Epithelial cell of prostate (primary cell): ENCODE measurements around the gene ZCCHC7.
"Not testable (repeated sequence)": the region's sequence is repeated elsewhere in the genome, so short reads cannot be mapped to it uniquely, and the experiment has no call there.

ENCODE experiments used
- DNase-seq: peaks from one replicate; pipeline ENCODE4 v3.0.0-alpha.2; 2011; ENCODE audit warnings: low read depth, low spot score
- H3K27ac ChIP-seq: fragments of 450-650 bp; 2 replicates; pipeline ENCODE4 v1.5.1; 2017; ENCODE audit warnings: mild to moderate bottlenecking

Gene ZCCHC7

DNA sequence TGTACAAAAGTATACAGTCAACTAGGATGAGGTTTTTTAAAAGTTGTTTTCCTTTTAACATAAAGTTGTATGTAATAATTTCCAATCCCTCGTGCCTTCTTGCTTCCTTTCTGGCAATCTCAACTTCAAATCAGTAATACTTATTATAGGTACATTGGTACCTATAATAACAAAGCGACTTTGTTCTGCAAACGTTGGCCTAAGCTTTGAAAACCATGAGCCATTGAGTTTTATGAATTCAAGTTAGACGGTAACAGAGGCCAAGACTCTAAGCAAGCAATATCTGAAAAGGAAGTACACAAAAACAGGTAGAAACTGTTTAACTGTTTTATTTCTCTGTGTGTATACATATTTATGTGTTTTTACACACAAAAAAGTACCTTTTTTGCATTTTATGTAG, 166.9 kb downstream of the ZCCHC7 start:
- DNase-seq = no peak
- no peak overlapping the region for H3K27ac ChIP-seq

DNA sequence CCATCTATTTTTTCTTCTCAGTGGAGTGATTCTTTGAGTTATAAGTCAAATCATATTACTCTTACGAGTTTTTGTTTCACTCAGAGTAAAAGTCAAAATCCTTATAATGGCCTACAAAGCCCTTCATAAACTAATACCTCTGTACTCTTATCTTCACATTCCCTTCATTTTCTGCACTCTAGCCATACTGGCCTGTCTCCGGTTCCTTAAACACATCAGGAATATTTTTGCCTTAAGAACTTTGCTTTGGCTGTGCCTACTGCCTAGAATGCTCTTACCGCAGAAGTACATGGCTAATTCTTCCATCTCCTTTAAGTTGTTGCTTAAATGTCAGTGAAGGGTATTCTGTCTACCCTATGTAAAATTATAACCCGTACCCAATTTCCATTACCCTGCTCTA, 169.3 kb downstream of the ZCCHC7 start:
- H3K27ac ChIP-seq = peak overlapping the region; percentile 86
- no peak for DNase-seq

- peak overlapping the region; percentile 86 for H3K27ac ChIP-seq
- DNase-seq = no peak
These were observed 170.1 kb downstream of the ZCCHC7 start for GRCh38 chr9:37290366-37290939.

GRCh38 chr9:37290940-37291485, 170.6 kb downstream of the ZCCHC7 start:
- no peak for DNase-seq
- peak overlapping the region; percentile 86 for H3K27ac ChIP-seq

DNA sequence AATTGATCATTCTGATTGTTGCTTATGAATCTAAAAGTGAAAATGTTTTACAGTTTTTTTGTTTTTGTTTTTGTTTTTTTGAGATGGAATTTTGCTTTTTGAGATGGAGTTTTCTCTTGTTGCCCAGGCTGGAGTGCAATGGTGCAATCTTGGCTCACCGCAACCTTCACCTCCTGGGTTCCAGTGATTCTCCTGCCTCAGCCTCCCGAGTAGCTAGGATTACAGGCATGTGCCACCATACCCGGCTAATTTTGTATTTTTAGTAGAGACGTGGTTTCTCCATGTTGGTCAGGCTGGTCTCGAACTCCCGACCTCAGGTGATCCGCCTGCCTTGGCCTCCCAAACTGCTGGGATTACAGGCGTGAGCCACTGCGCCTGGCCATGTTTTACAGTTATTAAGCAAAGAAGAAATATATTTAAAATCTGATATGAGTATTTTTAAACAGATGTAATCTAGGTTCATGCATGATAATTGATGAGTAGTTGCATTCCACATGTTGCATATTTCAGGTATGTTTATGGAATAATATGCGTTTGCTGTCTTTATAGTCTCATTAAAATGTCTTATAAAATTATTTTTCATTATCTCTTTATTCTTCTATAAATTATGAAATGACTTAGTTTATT, 171.4 kb downstream of the ZCCHC7 start:
- not testable (repeated sequence) for DNase-seq
- peak overlapping the region; percentile 86 for H3K27ac ChIP-seq

DNA sequence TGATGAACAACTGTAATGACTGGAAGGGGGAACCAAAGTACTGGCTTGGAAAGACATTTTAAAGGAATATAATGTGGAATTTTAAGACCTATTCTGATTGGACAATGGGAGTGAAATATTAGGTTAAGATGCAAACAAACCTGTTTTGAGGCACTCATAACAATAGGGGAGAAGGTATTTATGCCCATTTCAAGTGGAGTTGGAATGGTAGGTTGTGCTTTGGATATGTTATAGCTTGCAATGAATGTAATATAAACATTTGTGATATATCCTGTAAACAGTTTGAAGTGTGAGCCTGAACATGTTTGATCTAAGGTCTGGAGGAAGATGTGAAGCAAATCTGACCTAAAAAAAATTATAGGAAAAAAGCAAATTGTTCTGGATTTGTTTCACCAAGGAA, 172.5 kb downstream of the ZCCHC7 start:
- DNase-seq = no peak
- H3K27ac ChIP-seq = peak overlapping the region; percentile 41

GRCh38 chr9:37293664-37294524, 173.5 kb downstream of the ZCCHC7 start:
- peak overlapping the region; percentile 41 for H3K27ac ChIP-seq
- no peak for DNase-seq

- no peak for DNase-seq
- H3K27ac ChIP-seq = no peak overlapping the region
These were observed 174.8 kb downstream of the ZCCHC7 start for GRCh38 chr9:37295178-37295577.

DNA sequence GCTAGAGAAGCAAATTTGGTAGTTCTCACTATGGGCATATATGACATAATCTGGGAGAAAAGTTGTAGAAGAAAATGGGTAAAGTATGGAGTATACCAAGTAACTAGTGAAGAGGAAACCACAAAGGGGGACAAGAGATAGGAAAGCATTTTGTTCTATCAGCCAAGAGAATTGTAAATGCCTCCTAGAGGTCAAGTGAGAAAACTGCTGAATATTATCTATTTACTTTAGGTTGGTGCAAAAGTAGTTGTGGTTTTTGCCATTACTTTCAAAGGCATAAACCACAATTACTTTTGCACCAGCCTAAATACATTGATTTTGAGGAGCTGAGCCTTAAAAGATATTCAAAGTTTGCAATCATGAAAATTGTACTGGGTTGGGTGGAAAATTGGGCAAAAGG, 175.4 kb downstream of the ZCCHC7 start:
- no peak for DNase-seq
- H3K27ac ChIP-seq = no peak overlapping the region

DNA sequence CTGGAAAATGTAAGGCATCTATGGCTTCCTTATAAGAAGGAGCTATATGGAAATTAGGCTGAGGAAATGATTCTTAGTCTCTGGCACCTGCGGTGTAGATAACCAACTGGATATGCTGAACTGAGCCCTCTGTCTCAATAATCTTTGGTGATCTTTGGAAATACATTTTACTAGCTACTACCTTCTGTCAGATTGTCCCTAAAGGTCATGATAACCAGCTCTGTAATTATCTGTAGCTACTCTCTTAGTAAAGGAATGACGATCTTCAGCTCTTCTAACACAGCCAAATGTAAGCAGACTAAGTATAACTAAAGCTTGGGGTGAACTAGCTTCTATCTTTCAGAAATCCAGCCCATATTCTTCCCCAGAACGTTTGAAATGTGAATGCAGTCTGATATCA, 177.2 kb downstream of the ZCCHC7 start:
- H3K27ac ChIP-seq = no peak overlapping the region

GRCh38 chr9:37300620-37301019, 180.2 kb downstream of the ZCCHC7 start:
- no peak overlapping the region for H3K27ac ChIP-seq
- no peak for DNase-seq

More for the DNA sequence above, 177.2 kb downstream of the ZCCHC7 start:
- no peak for DNase-seq

DNA sequence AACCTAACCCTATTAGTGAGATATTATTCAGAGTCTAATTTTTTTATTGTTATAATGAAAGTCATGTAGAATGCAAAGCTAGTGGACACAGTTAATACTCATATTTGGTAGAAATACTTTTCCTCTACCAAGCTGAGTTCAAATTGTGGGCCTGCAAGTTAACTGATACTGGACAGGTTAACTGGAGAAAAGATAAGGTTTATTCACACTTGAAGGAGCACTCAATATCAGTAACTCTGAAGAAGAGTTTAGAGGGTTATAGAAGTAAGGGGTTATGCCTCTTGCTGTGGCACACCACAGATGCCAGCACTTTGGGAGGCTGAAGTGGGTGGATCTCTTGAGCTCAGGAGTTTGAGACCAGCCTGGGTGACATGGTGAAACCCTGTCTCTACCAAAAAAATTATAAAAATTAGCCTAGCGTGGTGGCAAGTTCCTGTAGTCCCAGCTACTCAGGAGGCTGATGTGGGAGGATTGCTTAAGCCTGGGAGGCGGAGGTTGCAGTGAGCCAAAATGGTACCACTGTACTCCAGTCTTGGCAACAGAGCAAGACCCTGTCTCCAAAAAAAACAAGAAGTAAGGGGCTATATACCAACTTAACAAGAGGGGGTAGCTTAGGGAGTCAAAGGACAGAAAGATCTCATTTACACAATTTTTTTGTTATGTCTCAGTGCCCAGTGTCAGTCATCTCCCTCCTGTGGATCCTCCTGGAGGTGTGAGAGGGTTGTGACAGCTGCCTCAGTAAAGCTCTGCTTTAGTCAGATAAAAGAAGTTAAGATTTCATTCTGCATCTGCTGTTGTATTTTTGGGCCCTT, 180.9 kb downstream of the ZCCHC7 start:
- DNase-seq = no peak
- H3K27ac ChIP-seq = no peak overlapping the region

DNA sequence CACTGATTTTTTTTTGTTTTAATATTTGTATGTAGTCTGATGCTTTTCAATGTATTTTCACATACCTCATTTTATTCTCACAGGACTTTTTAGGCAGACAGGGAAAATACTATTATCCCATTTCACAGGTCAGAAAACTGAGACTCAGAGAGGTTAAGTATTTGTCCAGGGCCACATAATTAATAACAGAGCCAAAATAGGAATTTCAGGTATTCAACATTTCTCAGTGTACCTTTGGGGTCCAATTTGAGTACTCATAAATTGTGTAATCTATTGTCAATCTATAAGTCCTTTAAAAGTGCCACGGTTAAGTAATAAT, 181.4 kb downstream of the ZCCHC7 start:
- no peak overlapping the region for H3K27ac ChIP-seq
- no peak for DNase-seq

DNA sequence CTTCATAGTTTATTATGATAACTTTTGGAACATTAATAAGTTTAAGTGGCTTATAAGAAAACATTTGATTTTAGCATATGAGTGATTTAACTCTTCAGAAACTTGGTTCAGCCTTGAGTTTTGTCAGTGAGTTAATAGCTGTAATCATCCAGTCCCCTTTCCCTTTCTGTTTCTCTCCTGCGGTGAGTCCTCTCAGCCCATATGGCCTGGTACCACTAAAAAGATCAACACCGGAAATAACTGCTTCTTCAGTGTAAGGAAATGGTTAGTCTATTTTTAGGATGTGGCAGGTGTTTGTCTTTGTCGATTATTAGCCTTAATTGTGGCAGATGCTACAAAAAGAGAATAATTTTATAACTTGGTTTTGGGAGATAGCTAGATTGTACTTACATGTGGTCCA, 181.9 kb downstream of the ZCCHC7 start:
- no peak overlapping the region for H3K27ac ChIP-seq
- DNase-seq = no peak

DNA sequence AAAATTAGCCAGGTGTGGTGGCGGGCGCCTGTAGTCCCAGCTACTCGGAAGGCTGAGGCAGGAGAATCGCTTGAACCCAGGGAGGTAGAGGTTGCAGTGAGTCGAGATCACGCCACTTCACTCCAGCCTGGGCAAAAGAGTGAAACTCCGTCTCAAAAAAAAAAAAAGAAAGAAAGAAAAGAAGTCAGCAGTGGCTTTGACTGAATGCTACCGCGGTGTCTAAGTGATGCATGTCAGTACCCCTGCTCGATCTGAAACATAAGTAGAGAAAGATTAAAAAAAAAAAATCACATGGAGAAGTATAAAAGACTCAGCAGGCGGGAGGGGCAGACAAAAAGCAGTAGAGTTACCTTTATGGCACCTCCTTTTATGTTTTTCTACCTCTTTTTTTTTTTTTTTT, 182.9 kb downstream of the ZCCHC7 start:
- not testable (repeated sequence) for H3K27ac ChIP-seq, DNase-seq

DNA sequence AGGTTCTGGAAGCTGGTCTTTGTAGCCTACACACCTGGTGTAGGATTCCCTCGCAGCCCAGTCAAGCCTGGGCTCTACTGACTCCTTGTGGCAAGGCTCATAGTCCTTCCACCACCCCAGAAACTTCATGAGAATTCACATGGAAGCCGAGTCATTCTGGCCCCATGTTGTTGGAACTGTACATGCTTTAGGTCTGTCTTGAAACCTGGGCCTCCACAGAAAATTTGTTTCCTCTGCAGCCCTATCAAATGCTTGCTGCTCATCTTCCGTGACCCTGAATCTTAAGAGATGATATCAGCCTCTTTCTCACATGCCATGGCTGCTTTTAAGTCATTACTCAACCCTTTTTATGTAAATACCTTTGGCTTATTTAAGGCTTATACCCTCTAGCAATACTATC, 188.8 kb downstream of the ZCCHC7 start:
- no peak for DNase-seq
- no peak overlapping the region for H3K27ac ChIP-seq

DNA sequence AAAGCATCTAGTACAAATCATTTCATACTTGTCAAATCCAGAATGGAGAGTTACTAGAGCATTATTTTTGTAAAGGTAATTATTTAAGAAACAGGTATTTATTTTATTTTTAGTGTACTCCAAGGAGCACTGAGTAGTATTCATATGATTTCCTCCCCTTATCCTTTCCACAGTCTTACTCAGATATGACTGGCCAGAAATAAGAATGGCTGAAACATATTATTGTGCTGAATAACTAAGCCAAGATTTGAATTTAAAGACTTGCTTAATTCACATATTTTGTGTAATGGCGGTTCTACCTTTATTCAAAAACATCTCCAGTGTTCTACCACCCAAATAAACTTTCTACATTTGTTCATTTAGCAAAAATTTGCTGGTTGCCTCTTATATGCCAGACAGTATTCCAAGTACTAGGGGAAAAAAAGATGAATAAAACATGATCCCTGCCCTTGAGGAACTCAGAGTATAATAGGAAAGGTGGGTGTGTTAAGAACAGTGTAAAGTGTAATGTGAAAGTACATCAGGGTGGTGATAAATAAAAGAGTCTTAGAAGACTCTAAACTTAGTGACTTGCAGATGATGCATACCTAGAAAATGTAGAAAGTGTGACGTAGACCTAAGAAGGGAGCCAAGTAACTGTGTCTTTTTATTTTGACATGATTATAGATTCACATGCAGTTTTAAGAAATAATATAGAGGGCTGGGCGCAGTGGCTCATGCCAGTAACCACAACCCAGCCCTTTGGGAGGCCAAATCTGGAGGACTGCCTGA, 191.7 kb downstream of the ZCCHC7 start:
- no peak for DNase-seq
- peak overlapping the region; percentile 56 for H3K27ac ChIP-seq

- DNase-seq = no peak
- H3K27ac ChIP-seq = no peak overlapping the region
These were observed 203.9 kb downstream of the ZCCHC7 start for GRCh38 chr9:37324261-37324683.

GRCh38 chr9:37324691-37325490, 204.5 kb downstream of the ZCCHC7 start:
- H3K27ac ChIP-seq = no peak overlapping the region
- DNase-seq = no peak
